DMS53 (cell line): ENCODE measurements around the gene ADNP2.

Source experiments
- DNase-seq: peaks from one replicate; lab custom pipeline; 2025; lab: John Stamatoyannopoulos, UW

The ADNP2 gene

GRCh38 chr18:80145196-80145804 is 36.2 kb downstream of the ADNP2 start:
- DNase-seq, result no peak

DNA sequence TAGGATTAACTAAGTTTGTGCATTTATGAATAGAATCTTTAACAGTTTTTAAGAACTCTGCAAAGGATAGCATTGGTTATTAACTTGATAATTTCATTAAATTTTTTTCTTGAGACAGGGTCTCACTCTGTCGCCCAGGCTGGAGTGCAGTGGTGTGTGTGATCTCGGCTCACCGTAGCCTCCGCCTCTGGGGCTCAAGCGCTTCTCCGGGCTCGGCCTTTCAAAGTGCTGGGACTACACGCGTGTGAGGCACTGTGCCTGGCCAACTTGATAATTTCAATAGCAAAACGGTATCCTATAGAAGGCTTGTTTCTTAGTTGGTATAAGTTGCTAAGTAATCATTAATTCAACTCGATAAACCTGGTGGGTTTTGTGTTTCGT is 38.0 kb downstream of the ADNP2 start:
- peak; percentile 71 for DNase-seq

DNA sequence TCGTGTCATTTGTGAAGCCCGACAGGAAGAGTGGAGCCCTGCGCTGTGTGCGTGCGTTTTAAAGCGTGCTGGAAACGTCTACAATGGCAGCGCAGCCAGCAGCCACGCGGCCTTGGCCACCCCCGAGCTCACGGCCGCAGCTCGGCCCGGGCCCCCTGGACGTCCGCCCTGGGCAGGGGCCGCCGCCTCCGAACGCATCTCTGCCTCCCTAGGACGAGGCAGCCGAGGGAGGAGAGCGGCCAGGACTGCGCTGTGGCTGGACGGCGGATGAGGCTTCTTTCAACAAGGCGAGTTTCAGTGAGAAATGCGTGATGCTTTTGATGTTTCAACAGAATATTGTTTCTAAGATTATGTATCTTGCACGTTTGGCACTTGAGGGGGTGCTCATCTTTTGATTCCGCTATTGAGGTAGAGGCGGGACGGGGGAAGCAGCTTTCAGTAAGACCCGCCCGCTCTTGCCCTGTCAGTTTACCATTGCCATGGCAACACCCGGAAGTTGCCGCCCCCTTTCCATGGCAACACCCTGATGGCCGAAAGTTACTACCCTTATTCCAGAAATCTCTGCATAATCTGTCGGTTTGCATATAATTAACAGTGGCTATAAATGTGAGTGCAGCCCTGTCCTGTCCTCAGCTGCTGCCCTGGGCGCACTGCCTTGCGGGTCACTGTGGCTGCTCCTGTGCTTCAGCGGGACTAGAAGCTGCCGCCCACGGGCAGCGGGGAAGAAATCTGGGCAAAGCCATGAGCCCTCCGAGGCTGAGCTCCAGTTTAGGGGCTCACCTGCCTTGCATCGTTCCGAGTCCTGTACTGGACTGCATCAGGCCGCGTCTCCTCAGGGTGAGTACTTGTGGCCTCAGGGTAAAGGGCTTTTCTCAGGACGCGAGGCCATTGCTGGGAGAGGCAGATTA is 38.6 kb downstream of the ADNP2 start:
- peak; percentile 93 for DNase-seq

- DNase-seq, result peak; percentile 54
Observed at GRCh38 chr18:80148326-80149199, 39.5 kb downstream of the ADNP2 start.

- DNase-seq, result no peak
Observed at GRCh38 chr18:80149667-80150066, 40.6 kb downstream of the ADNP2 start.

- peak; percentile 55 for DNase-seq
Observed at GRCh38 chr18:80154293-80154692, 45.2 kb downstream of the ADNP2 start.

DNA sequence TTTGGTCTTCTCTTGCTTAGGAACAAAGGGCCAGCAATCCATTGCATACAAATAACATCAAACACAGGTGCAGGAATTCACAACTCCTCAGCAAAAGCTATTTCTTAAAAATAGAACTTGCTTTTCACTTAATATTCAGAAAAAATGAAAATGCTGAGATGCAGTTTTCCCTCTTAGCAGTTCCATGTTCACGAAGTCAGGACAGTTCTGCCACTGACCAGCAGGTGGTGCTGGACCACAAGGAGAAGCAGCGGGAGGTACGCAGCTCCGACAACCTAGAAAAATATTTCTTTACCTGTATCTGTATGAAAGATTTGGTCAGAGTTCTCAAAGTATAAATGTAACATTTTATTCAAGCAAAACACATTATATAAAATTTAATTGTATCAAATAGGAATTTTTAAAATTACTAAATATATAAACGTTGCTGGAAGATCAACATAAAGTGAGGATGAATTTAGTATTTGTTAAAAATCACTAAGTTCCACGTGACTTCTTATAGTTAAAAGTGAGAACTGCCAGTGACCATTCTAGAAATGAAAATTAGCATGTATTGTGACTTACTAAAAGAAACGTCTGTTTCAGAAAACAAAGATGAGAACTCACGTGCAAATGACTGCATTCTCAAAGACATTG is 48.8 kb downstream of the ADNP2 start:
- peak; percentile 93 for DNase-seq

DNA sequence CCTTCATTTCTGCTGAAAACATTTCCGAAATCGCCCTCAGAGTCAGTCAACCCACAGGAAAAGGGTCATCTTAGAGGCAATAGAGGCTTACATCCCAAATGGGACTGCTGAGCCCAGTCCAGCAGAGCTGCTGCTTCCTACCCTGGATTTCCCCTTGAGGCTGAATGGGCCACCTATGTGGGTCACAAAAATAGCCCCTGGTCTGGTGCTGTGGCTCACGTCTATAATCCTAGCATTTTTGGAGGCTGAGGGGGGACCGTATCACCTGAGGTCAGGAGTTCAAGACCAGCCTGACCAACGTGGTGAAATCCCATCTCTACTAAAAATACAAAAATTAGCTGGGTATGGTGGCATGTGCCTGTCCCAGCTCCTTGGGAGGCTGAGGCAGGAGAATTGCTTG is 49.3 kb downstream of the ADNP2 start:
- DNase-seq, result no peak

GRCh38 chr18:80159713-80160636 is 50.9 kb downstream of the ADNP2 start:
- DNase-seq, result no peak

- DNase-seq, result no peak
Observed at GRCh38 chr18:80161781-80162417, 52.8 kb downstream of the ADNP2 start.

DNA sequence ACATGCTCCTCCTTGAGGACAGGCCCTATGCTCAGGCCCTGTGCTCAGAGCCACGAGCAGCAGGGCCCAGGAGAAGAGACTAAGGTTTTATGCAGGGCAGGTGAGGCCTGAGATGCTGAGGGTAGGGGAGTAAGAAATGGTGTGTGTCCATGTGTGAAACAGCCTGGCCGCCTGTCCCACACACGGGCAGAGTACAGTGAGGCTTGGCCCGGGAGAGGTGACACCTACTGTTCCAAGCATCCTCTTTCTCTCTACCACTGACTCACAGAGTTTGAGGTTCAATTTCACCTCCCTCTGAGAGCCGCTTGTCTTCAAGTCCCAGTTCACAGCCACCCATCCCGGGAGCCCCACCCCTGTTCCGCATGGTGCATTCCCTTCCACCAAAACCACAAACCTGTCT is 54.1 kb downstream of the ADNP2 start:
- DNase-seq, result no peak

DNA sequence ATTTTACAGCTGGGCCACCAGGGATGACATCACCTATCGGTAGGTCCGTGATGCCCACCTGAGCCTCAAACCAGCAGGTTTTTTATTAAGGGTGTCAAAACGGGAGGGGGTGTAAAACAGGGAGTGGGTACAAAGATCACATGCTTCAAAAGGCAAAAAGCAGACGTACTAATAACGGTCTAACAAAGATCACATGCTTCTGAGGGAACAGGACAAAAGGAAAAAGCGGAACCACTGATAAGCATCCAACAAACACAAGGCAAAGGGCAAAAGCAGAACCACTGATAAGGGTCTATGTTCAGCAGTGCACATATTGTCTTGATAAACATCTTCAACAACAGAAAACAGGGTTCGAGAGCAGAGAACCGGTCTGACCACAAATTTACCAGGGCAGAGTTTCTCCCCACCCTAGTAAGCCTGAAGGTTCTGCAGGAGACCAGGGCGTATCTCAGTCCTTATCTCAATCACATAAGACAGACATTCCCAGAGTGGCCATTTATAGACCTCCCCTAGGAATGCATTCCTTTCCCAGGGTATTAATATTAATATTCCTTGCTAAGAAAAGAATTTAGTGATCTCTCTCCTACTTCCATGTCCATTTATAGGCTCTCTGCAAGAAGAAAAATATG is 55.8 kb downstream of the ADNP2 start:
- DNase-seq, result peak; percentile 27

DNA sequence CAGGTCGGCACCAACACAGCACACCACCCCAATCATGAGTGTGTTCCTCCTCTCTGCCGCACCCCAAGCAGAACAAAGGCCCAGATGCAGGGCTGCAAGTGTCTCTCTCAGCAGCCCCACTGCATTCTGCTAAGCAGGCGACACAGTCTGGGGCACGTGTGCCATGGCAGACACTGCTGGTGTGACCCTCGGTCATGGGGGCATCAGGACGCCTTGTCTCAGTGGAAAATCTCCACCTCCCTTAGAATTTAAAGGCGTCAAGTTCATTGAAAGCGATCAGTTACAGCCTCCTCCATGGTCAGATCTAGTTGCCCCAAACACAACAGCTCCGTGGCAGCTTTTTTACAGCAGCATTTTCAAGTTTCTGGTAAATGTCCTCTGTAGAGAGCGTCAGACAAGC is 57.2 kb downstream of the ADNP2 start:
- no peak for DNase-seq

- no peak for DNase-seq
Observed at GRCh38 chr18:80166725-80167124, 57.7 kb downstream of the ADNP2 start.

DNA sequence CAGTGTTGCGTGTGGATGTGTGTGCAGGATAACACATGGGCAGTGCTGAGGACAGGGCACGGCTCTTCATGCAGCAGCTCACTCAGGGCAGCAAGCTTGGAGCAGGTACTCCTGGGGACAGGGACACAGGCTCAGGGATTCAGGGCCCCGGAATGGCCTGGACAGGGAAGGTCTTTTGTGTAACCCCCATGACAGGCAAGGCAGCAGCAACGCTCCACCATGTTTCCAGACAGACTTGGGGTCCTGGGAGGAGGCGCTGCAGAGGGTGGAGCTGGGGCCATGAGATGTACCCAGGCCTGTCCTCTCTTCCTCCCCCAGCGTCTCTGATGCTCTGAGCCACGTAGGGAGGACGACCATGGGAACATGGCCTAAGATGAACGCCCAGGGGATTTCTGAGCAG is 58.3 kb downstream of the ADNP2 start:
- DNase-seq, result no peak

DNA sequence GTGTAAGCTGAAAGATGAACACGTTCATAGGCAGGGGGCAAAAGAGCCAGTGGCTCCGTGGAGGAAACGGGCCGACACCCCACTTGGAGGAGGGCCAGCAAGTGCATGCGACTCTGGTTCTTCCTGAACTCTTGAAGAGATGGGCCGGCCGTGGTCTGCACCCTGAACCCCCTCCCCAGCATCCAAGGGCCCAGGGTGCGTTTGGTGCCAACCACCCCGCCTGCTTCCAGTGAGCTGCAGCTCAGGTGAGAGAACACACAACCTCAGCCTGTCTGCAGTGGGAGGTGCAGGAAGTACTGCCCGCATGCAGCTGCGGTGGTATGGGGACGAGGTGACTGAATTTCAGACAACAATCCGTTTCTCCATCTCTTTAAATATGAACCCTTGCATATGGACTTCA is 58.9 kb downstream of the ADNP2 start:
- no peak for DNase-seq

DNA sequence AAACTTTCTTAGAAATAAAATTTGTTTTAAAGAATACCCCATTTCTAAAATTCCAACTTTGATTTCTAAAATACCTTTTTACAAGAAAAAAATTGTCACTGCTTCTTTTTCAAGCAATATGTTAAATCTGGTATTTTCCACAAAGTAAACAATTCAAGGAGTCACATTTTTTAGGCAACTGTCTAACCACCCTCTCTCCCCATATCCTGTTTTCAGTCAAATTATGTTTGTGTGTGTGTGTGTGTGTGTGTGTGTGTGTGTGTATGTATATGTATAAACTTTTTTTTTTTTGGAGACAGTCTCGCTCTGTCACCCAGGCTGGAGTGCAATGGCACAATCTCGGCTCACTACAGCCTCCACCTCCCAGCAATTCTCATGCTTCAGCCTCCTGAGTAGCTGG is 59.3 kb downstream of the ADNP2 start:
- no peak for DNase-seq

GRCh38 chr18:80168982-80169381 is 59.9 kb downstream of the ADNP2 start:
- DNase-seq, result no peak

DNA sequence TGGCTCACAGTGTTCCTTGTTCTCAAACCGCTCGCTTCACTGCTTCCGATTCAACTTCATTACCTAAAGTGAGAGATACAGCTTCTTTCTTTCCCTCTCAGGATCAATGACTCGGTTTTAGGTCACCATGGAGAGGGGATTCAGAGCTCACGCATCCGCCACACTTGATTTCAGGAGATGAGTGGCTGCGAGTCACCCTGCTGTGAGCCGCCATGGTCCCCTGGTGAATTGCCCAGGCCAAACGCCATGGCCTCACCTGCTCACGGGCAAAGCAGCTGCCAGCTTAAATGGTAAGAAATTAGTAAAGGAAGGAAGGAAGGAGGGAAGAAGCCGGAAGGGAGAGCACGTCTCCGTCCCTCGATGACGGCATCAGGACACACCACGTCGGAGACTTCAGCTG is 60.5 kb downstream of the ADNP2 start:
- no peak for DNase-seq
